Fibroblast of villous mesenchyme (primary cell): ENCODE measurements around the gene TMEM120A. TPM values are rescaled to one million over a fixed set of nuclear protein-coding genes. Genes with fewer than 3 reads are reported as not detected.

Experiments used
- DNase-seq: peaks from one replicate; pipeline ENCODE4 v3.0.0-alpha.2; 2010; ENCODE audit warnings: low read depth
- H3K4me3 ChIP-seq: 2 replicates; pipeline ENCODE4 v1.5.1; 2011; ENCODE audit warnings: low read depth, mild to moderate bottlenecking, low read length
- total RNA-seq: library from RNA; depleted of rRNA; stranded (reverse); fragments of >200 nt; gene quantifications from 2 replicates; pipeline ENCODE4 v1.2.3, GENCODE V29; 2012
- TF ChIP-seq, protein P1 (sequence below): IDR thresholded peaks from 2 replicates; pipeline ENCODE4 v1.5.1; 2012; ENCODE audit warnings: low read depth, mild to moderate bottlenecking, low read length; ENCODE audit not compliant: insufficient read depth

The TMEM120A gene
- total RNA-seq, 1 donor, result 30.2 TPM

GRCh38 chr7:75980430-75981202, 13.8 kb downstream of the TMEM120A start:
- DNase-seq, result no peak
- TF ChIP-seq, protein P1, sequence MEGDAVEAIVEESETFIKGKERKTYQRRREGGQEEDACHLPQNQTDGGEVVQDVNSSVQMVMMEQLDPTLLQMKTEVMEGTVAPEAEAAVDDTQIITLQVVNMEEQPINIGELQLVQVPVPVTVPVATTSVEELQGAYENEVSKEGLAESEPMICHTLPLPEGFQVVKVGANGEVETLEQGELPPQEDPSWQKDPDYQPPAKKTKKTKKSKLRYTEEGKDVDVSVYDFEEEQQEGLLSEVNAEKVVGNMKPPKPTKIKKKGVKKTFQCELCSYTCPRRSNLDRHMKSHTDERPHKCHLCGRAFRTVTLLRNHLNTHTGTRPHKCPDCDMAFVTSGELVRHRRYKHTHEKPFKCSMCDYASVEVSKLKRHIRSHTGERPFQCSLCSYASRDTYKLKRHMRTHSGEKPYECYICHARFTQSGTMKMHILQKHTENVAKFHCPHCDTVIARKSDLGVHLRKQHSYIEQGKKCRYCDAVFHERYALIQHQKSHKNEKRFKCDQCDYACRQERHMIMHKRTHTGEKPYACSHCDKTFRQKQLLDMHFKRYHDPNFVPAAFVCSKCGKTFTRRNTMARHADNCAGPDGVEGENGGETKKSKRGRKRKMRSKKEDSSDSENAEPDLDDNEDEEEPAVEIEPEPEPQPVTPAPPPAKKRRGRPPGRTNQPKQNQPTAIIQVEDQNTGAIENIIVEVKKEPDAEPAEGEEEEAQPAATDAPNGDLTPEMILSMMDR, result no peak
- H3K4me3 ChIP-seq, result no peak overlapping the region

DNA sequence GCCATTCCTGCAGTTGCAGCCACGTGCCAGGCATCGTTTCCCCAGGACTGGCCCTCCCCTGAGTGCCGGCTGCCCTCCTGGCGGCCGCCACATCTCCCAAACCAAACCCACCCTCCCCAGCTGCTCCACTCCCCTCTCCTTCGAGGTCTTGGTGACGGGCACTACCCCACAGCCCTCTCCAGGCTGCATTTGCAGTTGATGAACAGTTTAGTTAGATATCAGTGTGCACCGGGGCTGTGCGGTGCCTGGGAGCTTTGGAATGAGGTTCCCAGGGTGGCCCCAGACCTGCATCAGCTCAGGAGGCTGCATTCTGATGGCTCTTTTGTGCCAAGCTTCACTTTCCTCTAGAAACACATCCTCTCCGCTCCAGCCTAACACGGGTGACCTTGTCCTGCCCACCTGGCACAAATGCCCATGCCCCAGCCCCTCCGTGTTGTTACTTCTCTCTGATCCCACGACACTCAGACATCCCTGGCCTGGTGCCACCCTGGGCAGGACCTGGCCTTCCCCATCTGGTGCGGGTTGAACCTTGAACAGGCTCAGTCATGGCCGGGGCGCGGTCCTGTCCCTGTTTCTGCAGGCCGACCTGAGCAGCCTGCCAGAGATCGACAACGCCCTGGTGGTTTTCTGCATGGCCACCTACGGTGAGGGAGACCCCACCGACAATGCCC, 14.5 kb downstream of the TMEM120A start:
- H3K4me3 ChIP-seq, result no peak overlapping the region
- TF ChIP-seq, protein P1, result no peak
- no peak for DNase-seq

GRCh38 chr7:75977743-75978142, 16.7 kb downstream of the TMEM120A start:
- peak; percentile 51 for DNase-seq
- TF ChIP-seq, protein P1, result no peak
- H3K4me3 ChIP-seq, result no peak overlapping the region

GRCh38 chr7:75971961-75972763, 22.2 kb downstream of the TMEM120A start:
- no peak overlapping the region for H3K4me3 ChIP-seq
- TF ChIP-seq, protein P1, result no peak
- peak; percentile 83 for DNase-seq

GRCh38 chr7:75971309-75971960, 23.0 kb downstream of the TMEM120A start:
- TF ChIP-seq, protein P1, result no peak
- no peak for DNase-seq
- H3K4me3 ChIP-seq, result no peak overlapping the region

DNA sequence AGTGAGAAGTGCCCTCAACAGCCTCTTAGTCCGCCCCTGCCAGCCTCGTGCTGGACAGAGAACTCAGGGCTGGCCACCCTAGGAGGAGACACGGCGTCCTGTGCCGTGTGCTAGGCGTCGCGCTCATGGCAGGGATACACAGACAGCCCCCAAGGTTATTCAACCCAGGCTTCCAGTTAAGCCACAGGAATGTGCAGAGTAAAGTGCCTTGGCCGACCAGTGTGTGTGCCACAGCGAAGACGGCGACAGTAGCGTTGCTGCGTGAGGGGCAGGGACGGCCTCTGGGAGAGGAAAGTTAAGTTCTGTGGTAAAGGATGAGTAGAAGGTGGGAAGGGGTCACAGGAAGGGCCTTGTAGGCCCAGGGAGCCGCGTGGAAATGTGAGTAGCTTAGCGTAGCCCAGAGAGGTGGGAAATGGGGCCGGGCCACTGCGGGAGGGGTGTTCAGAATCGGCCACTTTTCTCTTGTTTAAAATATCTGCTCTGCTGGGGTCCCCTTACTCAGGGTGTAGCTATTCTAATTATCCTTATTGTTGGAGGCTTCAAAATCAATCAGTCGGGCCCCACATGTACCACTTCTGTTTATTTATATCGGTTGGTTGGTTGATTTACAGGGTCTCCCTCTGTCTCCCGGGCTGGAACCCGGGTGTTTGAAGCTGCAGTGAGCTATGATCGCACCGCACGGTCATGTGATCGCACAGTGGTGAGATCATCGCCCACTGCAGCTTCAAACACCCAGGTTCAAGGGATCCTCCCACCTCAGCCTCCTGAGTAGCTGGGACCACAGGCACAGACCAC, 24.5 kb downstream of the TMEM120A start:
- no peak overlapping the region for H3K4me3 ChIP-seq
- TF ChIP-seq, protein P1, result no peak
- peak; percentile 24 for DNase-seq
